NT2/D1 (cell line): ENCODE data around the gene SLC25A22.

Experiments used
- DNase-seq: peaks from one replicate; pipeline ENCODE4 v3.0.0-alpha.2; 2011; ENCODE audit warnings: low read depth, low spot score
- H3K27me3 ChIP-seq: 2 replicates; pipeline ENCODE4 v1.6.0; 2011; ENCODE audit warnings: mild to moderate bottlenecking; ENCODE audit not compliant: insufficient read length, insufficient read depth
- H3K36me3 ChIP-seq: 2 replicates; pipeline ENCODE4 v1.6.1; 2011; ENCODE audit warnings: mild to moderate bottlenecking, low read length, mixed read lengths; ENCODE audit not compliant: insufficient read depth, insufficient read length
- H3K4me1 ChIP-seq: 2 replicates; pipeline ENCODE4 v1.5.1; 2011; ENCODE audit not compliant: insufficient read depth, insufficient read length
- H3K4me3 ChIP-seq: 2 replicates; pipeline ENCODE4 v1.5.1; 2011; ENCODE audit warnings: low read depth; ENCODE audit not compliant: insufficient read length
- H3K9ac ChIP-seq: 2 replicates; pipeline ENCODE4 v1.6.0; 2011; ENCODE audit warnings: low read depth; ENCODE audit not compliant: insufficient read length
- H3K9me3 ChIP-seq: 2 replicates; pipeline ENCODE4 v1.5.1; 2011; ENCODE audit warnings: mild to moderate bottlenecking, low read length; ENCODE audit not compliant: insufficient read depth
- SUZ12 ChIP-seq: IDR thresholded peaks from 2 replicates; pipeline ENCODE4 v1.6.1; 2011; ENCODE audit not compliant: insufficient read length, insufficient read depth; ENCODE audit errors: extremely low read depth
- YY1 ChIP-seq: IDR thresholded peaks from 2 replicates; pipeline ENCODE4 v1.6.1; 2011; ENCODE audit not compliant: insufficient read length, insufficient read depth
- ZNF274 ChIP-seq: IDR thresholded peaks from 2 replicates; pipeline ENCODE4 v1.6.1; 2011; ENCODE audit warnings: mild to moderate bottlenecking, low read depth, low read length

The SLC25A22 gene

GRCh38 chr11:742156-742546 is 55.9 kb downstream of the SLC25A22 start:
- Histone ChIP-seq H3K27me3 (no peaks in the 10 kb centered on the region), H3K4me3 (no peak overlapping the region), H3K36me3 (no peaks in the 10 kb centered on the region), H3K4me1 (peaks cover 3% of the 10 kb centered on the region), H3K9me3 (no peaks in the 10 kb centered on the region), H3K9ac (no peak overlapping the region)
- TF ChIP-seq SUZ12 (no peak), ZNF274 (no peak), YY1 (no peak)
- DNase-seq, result no peak
